Naive thymus-derived CD4-positive, alpha-beta T cell (primary cell): Measurements from ENCODE around the gene VSIR. TPM values are rescaled to one million over a fixed set of nuclear protein-coding genes. Genes with fewer than 3 reads are reported as not detected.

Experiments
- ATAC-seq: fragments of 150-1000 bp; cut with Tn5 transposase; 2 replicates; pipeline ENCODE4 v1.10.0; 2021; ENCODE audit warnings: mild to moderate bottlenecking, moderate library complexity
- CTCF ChIA-PET: fragments of 350-600 bp; sonication (Branson Sonifier 250); formaldehyde crosslinking; loops from one replicate; lab custom pipeline; 2021; ENCODE audit warnings: antibody characterized with exemption; lab: Charles Lee
- POLR2A ChIA-PET: fragments of 350-600 bp; sonication (Branson Sonifier 250); formaldehyde crosslinking; loops from one replicate; lab custom pipeline; 2021; ENCODE audit warnings: antibody characterized with exemption, inconsistent platforms; lab: Charles Lee
- DNase-seq, 9 donors: peaks; one replicate each; pipeline versions ENCODE4 v3.0.0 to v3.0.0-alpha.2; 2020 to 2022; ENCODE audit warnings: mixed read lengths in 1 of 9
- H3K27ac ChIP-seq: one replicate; pipeline ENCODE4 v1.7.0; 2013; ENCODE audit warnings: mild to moderate bottlenecking, low read depth, low read length, moderate library complexity
- H3K27me3 ChIP-seq, 2 donors: one replicate each; pipeline ENCODE4 v1.7.0; 2013; ENCODE audit warnings: low read length in 2 of 2, mild to moderate bottlenecking in 2 of 2, moderate library complexity in 2 of 2; ENCODE audit not compliant: control insufficient read depth in 2 of 2, insufficient read depth in 2 of 2
- H3K36me3 ChIP-seq, 3 experiments: 1 replicate in 2 of 3; 2 replicates in 1 of 3; pipeline ENCODE4 v1.7.0; 2013; ENCODE audit warnings: low read length in 3 of 3, mild to moderate bottlenecking in 3 of 3, moderate library complexity in 1 of 3; ENCODE audit not compliant: insufficient read depth in 3 of 3, control insufficient read depth in 2 of 3
- H3K4me1 ChIP-seq, 2 donors: one replicate each; pipeline ENCODE4 v1.7.0; 2013; ENCODE audit warnings: low read length in 2 of 2, mild to moderate bottlenecking in 2 of 2, moderate library complexity in 1 of 2; ENCODE audit not compliant: control insufficient read depth in 2 of 2, insufficient read depth in 2 of 2
- H3K4me3 ChIP-seq: 2 replicates; pipeline ENCODE4 v1.7.0; 2013; ENCODE audit warnings: mild to moderate bottlenecking, low read length
- H3K9me3 ChIP-seq, 3 experiments: 1 replicate in 2 of 3; 2 replicates in 1 of 3; pipeline ENCODE4 v1.7.0; 2013; ENCODE audit warnings: low read length in 3 of 3; ENCODE audit not compliant: control insufficient read depth in 2 of 3
- H3K27ac Mint-ChIP-seq, 9 donors: one replicate each; pipeline ENCODE4 v1.8.0; 2020 to 2022; ENCODE audit warnings: mixed read lengths in 9 of 9, mild to moderate bottlenecking in 8 of 9, moderate library complexity in 5 of 9, inconsistent platforms in 2 of 9
- H3K27me3 Mint-ChIP-seq, 5 donors: one replicate each; pipeline ENCODE4 v1.8.0; 2021 to 2022; ENCODE audit warnings: mixed read lengths in 5 of 5, mild to moderate bottlenecking in 1 of 5
- H3K36me3 Mint-ChIP-seq, 5 donors: one replicate each; pipeline ENCODE4 v1.8.0; 2020 to 2022; ENCODE audit warnings: mixed read lengths in 5 of 5, mild to moderate bottlenecking in 3 of 5, inconsistent platforms in 1 of 5
- H3K4me1 Mint-ChIP-seq, 7 donors: one replicate each; pipeline ENCODE4 v1.8.0; 2020 to 2022; ENCODE audit warnings: mixed read lengths in 7 of 7, mild to moderate bottlenecking in 3 of 7, inconsistent platforms in 1 of 7
- H3K4me3 Mint-ChIP-seq, 10 donors: one replicate each; pipeline ENCODE4 v1.8.0; 2020 to 2022; ENCODE audit warnings: mild to moderate bottlenecking in 10 of 10, mixed read lengths in 10 of 10, moderate library complexity in 6 of 10, inconsistent platforms in 2 of 10
- H3K9me3 Mint-ChIP-seq, 11 donors: one replicate each; pipeline ENCODE4 v1.8.0; 2020 to 2022; ENCODE audit warnings: mixed read lengths in 11 of 11, mild to moderate bottlenecking in 4 of 11, inconsistent platforms in 1 of 11, moderate library complexity in 1 of 11
- intact Hi-C, 2 donors: fragments of 100-400 bp; cut with micrococcal nuclease; formaldehyde crosslinking; loops; one replicate each; pipeline ENCODE4 v1.15.1; 2023
- polyA plus RNA-seq, 2 donors: library from polyadenylated mRNA; unstranded; fragments of 300-500 nt; fragmentation: Illumina TruSeq; gene quantifications; one replicate each; pipeline ENCODE4 v1.2.3, GENCODE V29; 2021
- total RNA-seq, 6 experiments: library from RNA in 5 of 6; stranded (reverse) in 5 of 6; gene quantifications; 1 replicate in 5 of 6; 2 replicates in 1 of 6; pipeline ENCODE4 v1.2.3 and lab custom pipeline; 2021 to 2026

The VSIR gene
- total and polyA plus RNA-seq, 7 experiments from 2014 or later: 91.1 to 300 (median 124) TPM

- Histone ChIP-seq H3K4me1 (no peaks in the 10 kb centered on the region), H3K36me3 (no peaks in the 10 kb centered on the region), H3K9me3 (no peaks in the 10 kb centered on the region), H3K27me3 (no peaks in the 10 kb centered on the region), H3K4me3 (no peak overlapping the region), H3K27ac (no peak overlapping the region)
- H3K4me3 Mint-ChIP-seq: no peak overlapping the region
- no peak for ATAC-seq
- H3K9me3 Mint-ChIP-seq: no peaks in the 10 kb centered on the region
- ChIA-PET POLR2A (no interaction called here), CTCF (interaction anchor here (1.0 to 1.6 kb wide), 2 partner anchors 11 to 75 kb away, joined by 3 to 4 read pairs; partner anchors contain the start of gene VSIR)
- intact Hi-C loops: no loop called here
- DNase-seq: no peak
- peaks cover 0 to 29% (median 5%) of the 10 kb centered on the region in 7 donors for H3K4me1 Mint-ChIP-seq
- no peaks in the 10 kb centered on the region for H3K36me3 Mint-ChIP-seq
- peaks cover 0 to 5% (median 0%) of the 10 kb centered on the region in 5 donors for H3K27me3 Mint-ChIP-seq
- peak overlapping the region in 1 of 9 donors; percentile 15 for H3K27ac Mint-ChIP-seq
These were observed 10.8 kb upstream of the VSIR start for GRCh38 chr10:71783917-71784678.

DNA sequence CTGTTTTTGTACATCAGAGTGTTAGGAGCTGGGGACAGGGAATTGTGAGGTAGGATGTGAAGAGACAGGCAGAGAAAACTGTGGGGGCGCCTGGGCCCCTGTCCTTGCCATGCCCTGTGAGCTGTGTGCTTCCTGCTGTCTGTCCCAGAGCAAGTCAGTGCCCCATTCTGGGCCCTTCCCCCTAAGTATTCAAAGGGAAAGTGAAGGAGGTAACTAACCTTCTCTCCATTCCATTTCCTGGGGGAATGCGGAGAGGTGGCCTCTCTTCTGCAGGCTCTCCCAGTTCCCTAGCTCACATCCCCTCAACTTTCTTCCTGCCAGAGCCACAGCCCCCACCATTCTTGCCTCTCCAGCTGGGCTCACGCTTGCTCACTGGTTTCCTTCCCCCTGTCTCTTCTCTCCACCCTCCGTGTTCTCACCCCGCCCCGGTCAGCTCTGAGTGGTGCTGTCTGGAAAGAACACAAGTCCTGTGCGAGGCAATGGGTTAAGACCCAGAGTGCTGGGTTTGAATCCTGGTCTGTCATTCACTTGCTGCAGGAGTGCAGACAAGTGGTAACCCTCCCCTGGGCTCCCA is 9.7 kb upstream of the VSIR start:
- Mint-ChIP-seq H3K9me3 (no peaks in the 10 kb centered on the region), H3K4me3 (no peak overlapping the region), H3K4me1 (peaks cover 0 to 29% (median 5%) of the 10 kb centered on the region in 7 donors), H3K27ac (peak overlapping the region in 2 of 9 donors; percentile 21 to 39), H3K27me3 (peaks cover 0 to 5% (median 0%) of the 10 kb centered on the region in 5 donors), H3K36me3 (no peaks in the 10 kb centered on the region)
- no peaks in the 10 kb centered on the region for H3K4me1 ChIP-seq
- DNase-seq (no peak), ATAC-seq (peak; percentile 56)
- no peak overlapping the region for H3K27ac ChIP-seq
- no peaks in the 10 kb centered on the region for H3K36me3 ChIP-seq
- intact Hi-C loops: no loop called here
- H3K9me3 ChIP-seq: no peaks in the 10 kb centered on the region
- ChIA-PET CTCF (interaction anchor here (1.6 kb wide), 1 partner anchor 74 kb away, joined by 4 read pairs; no protein-coding TSS in a partner anchor), POLR2A (interaction anchor here (1.4 kb wide), 1 partner anchor 10 kb away, joined by 6 read pairs; the partner anchor contains the start of gene VSIR)
- H3K27me3 ChIP-seq: no peaks in the 10 kb centered on the region
- no peak overlapping the region for H3K4me3 ChIP-seq

GRCh38 chr10:71782221-71782916 is 9.0 kb upstream of the VSIR start:
- no peaks in the 10 kb centered on the region for H3K36me3 ChIP-seq
- H3K9me3 Mint-ChIP-seq: peaks cover 0 to 2% (median 0%) of the 10 kb centered on the region in 11 donors
- ATAC-seq (no peak), DNase-seq (no peak)
- no peak overlapping the region for H3K27ac ChIP-seq
- CTCF ChIA-PET: interaction anchor here (1.6 kb wide), 1 partner anchor 74 kb away, joined by 4 read pairs; no protein-coding TSS in a partner anchor
- no peaks in the 10 kb centered on the region for H3K27me3 ChIP-seq
- H3K4me1 Mint-ChIP-seq: peaks cover 0 to 29% (median 8%) of the 10 kb centered on the region in 7 donors
- POLR2A ChIA-PET: interaction anchor here (1.4 kb wide), 1 partner anchor 9 kb away, joined by 6 read pairs; the partner anchor contains the start of gene VSIR
- H3K27ac Mint-ChIP-seq: peak overlapping the region in 2 of 9 donors; percentile 21 to 38
- peaks cover 0 to 4% (median 0%) of the 10 kb centered on the region in 5 donors for H3K36me3 Mint-ChIP-seq
- intact Hi-C loops: no loop called here
- no peak overlapping the region for H3K4me3 Mint-ChIP-seq
- no peaks in the 10 kb centered on the region for H3K4me1 ChIP-seq
- no peaks in the 10 kb centered on the region for H3K9me3 ChIP-seq
- H3K4me3 ChIP-seq: no peak overlapping the region
- peaks cover 0 to 5% (median 0%) of the 10 kb centered on the region in 5 donors for H3K27me3 Mint-ChIP-seq

DNA sequence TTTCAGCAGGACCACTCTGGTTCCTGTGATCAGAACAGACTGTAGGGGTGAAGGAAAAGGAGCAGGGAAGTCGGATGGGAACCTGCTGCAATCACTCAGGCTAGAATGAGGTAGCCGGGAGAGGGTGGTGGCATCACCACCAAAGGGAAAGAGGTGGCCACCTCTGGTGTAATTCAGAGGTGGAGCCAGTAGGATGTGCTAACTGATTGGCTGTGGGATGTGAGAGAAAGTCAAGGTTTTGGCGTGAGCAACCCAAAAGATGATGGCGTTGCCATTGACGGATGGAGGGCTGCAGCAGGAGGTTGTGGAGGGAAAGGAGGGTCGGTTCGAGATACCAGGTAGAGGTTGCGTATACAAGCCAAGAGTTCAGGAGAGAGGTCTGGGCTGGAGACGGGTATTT is 7.4 kb upstream of the VSIR start:
- H3K27ac Mint-ChIP-seq: peak overlapping the region in 2 of 9 donors; percentile 5 to 40
- peaks cover 9 to 35% (median 24%) of the 10 kb centered on the region in 7 donors for H3K4me1 Mint-ChIP-seq
- Histone ChIP-seq H3K27me3 (no peaks in the 10 kb centered on the region), H3K36me3 (no peaks in the 10 kb centered on the region), H3K27ac (no peak overlapping the region), H3K4me1 (peaks cover 7 to 12% of the 10 kb centered on the region in 2 donors), H3K9me3 (no peaks in the 10 kb centered on the region), H3K4me3 (no peak overlapping the region)
- intact Hi-C loops: no loop called here
- ATAC-seq (no peak), DNase-seq (no peak)
- H3K9me3 Mint-ChIP-seq: peaks cover 0 to 2% (median 0%) of the 10 kb centered on the region in 11 donors
- no peak overlapping the region for H3K4me3 Mint-ChIP-seq
- ChIA-PET CTCF (no interaction called here), POLR2A (no interaction called here)
- peaks cover 0 to 5% (median 0%) of the 10 kb centered on the region in 5 donors for H3K27me3 Mint-ChIP-seq
- H3K36me3 Mint-ChIP-seq: peaks cover 0 to 4% (median 0%) of the 10 kb centered on the region in 5 donors

GRCh38 chr10:71780156-71780555 is 6.8 kb upstream of the VSIR start:
- peak overlapping the region in 1 of 9 donors; percentile 19 for H3K27ac Mint-ChIP-seq
- DNase-seq (no peak), ATAC-seq (no peak)
- H3K27me3 Mint-ChIP-seq: peaks cover 0 to 5% (median 0%) of the 10 kb centered on the region in 5 donors
- no peak overlapping the region for H3K4me3 Mint-ChIP-seq
- H3K4me1 ChIP-seq: peaks cover 13 to 17% of the 10 kb centered on the region in 2 donors
- peaks cover 15 to 39% (median 29%) of the 10 kb centered on the region in 7 donors for H3K4me1 Mint-ChIP-seq
- peaks cover 0 to 4% (median 0%) of the 10 kb centered on the region in 5 donors for H3K36me3 Mint-ChIP-seq
- no peaks in the 10 kb centered on the region for H3K27me3 ChIP-seq
- H3K27ac ChIP-seq: no peak overlapping the region
- H3K9me3 Mint-ChIP-seq: peaks cover 0 to 2% (median 0%) of the 10 kb centered on the region in 11 donors
- CTCF ChIA-PET: no interaction called here
- POLR2A ChIA-PET: no interaction called here
- H3K4me3 ChIP-seq: no peak overlapping the region
- intact Hi-C loops: no loop called here
- no peaks in the 10 kb centered on the region for H3K9me3 ChIP-seq
- no peaks in the 10 kb centered on the region for H3K36me3 ChIP-seq

- peaks cover 0 to 4% (median 0%) of the 10 kb centered on the region in 5 donors for H3K36me3 Mint-ChIP-seq
- CTCF ChIA-PET: no interaction called here
These were observed 6.3 kb upstream of the VSIR start for GRCh38 chr10:71779641-71780040.

More at GRCh38 chr10:71779641-71780040, 6.3 kb upstream of the VSIR start:
- Histone ChIP-seq H3K4me1 (peaks cover 14 to 23% of the 10 kb centered on the region in 2 donors), H3K27me3 (no peaks in the 10 kb centered on the region), H3K36me3 (no peaks in the 10 kb centered on the region), H3K9me3 (no peaks in the 10 kb centered on the region), H3K27ac (no peak overlapping the region), H3K4me3 (no peak overlapping the region)
- Mint-ChIP-seq H3K9me3 (peaks cover 0 to 2% (median 0%) of the 10 kb centered on the region in 11 donors), H3K4me1 (peaks cover 20 to 40% (median 32%) of the 10 kb centered on the region in 7 donors), H3K27ac (peak overlapping the region in 1 of 9 donors; percentile 19), H3K27me3 (peaks cover 0 to 3% (median 0%) of the 10 kb centered on the region in 5 donors), H3K4me3 (no peak overlapping the region)
- POLR2A ChIA-PET: no interaction called here
- ATAC-seq (no peak), DNase-seq (no peak)
- intact Hi-C loops: no loop called here
